ENCODE measurements around the gene ANKIB1. TPM values are rescaled to one million over a fixed set of nuclear protein-coding genes. Genes with fewer than 3 reads are reported as not detected.

The ANKIB1 gene
- total RNA-seq, 1 donor from 2014 or later: 52.1 TPM

- Mint-ChIP-seq H3K4me1 (no peaks in the 10 kb centered on the region), H3K27ac (no peak overlapping the region), H3K27me3 (ENCODE audit: insufficient read depth, low read depth) (no peaks in the 10 kb centered on the region), H3K36me3 (peaks cover 12% of the 10 kb centered on the region), H3K4me3 (no peak overlapping the region), H3K9me3 (no peaks in the 10 kb centered on the region)
- Histone ChIP-seq H3K9ac (no peak overlapping the region), H3K4me3 (no peak overlapping the region), H3K27ac (no peak overlapping the region), H3K4me2 (no peak overlapping the region), H2AFZ (replicated peaks) (no peak overlapping the region), H3K4me1 (peaks cover 7% of the 10 kb centered on the region), H4K20me1 (ENCODE audit: low read depth) (no peaks in the 10 kb centered on the region), H3K36me3 (peaks cover 11% of the 10 kb centered on the region), H3K9me3 (ENCODE audit: low read depth) (no peaks in the 10 kb centered on the region), H3K27me3 (no peaks in the 10 kb centered on the region), H3F3A (ENCODE audit: low read depth) (peaks cover 3% of the 10 kb centered on the region), H3K79me2 (ENCODE audit: low read depth) (no peaks in the 10 kb centered on the region)
- TF ChIP-seq EZH2 (IDR thresholded peaks at IDR 0.05): no peak
- no peak for TF ChIP-seq EZH2phosphoT487 (IDR thresholded peaks at IDR 0.05)
- TF ChIP-seq CTCF (IDR thresholded peaks at IDR 0.05): no peak
- DNase-seq (ENCODE audit: low spot score): no peak
Measured at GRCh38 chr7:92336662-92337340, 91.0 kb downstream of the ANKIB1 start.

DNA sequence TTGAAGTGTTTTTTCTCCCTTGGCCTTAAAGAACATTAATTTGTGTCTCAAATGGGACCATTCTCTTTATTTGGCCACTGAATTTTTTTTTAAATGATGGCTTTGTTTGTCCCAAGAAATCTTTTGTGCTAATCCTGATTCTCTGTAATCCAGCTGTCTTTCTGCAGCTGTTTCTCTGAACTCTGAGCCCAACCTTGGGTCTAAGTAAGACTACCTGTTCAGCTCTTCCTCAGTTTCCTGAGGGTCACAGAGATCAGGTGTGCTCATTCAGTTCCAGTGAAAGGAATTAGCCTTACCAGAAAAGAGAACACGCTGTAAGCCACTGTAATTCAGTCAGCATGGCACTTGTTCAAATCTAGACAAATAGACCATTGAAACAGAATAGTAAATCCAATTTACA, 94.2 kb downstream of the ANKIB1 start:
- no peaks in the 10 kb centered on the region for H3K4me1 Mint-ChIP-seq
- H3K27ac Mint-ChIP-seq: no peak overlapping the region
- no peaks in the 10 kb centered on the region for H3K9me3 ChIP-seq (ENCODE audit: low read depth)
- H3K9me3 Mint-ChIP-seq: no peaks in the 10 kb centered on the region
- H3K4me3 ChIP-seq: no peak overlapping the region
- H3K4me3 Mint-ChIP-seq: no peak overlapping the region
- no peaks in the 10 kb centered on the region for H3K79me2 ChIP-seq (ENCODE audit: low read depth)
- no peaks in the 10 kb centered on the region for H3K27me3 Mint-ChIP-seq (ENCODE audit: insufficient read depth, low read depth)
- H3K4me1 ChIP-seq: peaks cover 7% of the 10 kb centered on the region
- H3K36me3 ChIP-seq: peaks cover 11% of the 10 kb centered on the region
- no peak overlapping the region for H3K9ac ChIP-seq
- H2AFZ ChIP-seq (replicated peaks): no peak overlapping the region
- DNase-seq (ENCODE audit: low spot score): peak; percentile 4
- no peaks in the 10 kb centered on the region for H3K27me3 ChIP-seq
- no peak overlapping the region for H3K4me2 ChIP-seq
- no peaks in the 10 kb centered on the region for H3F3A ChIP-seq (ENCODE audit: low read depth)
- no peaks in the 10 kb centered on the region for H4K20me1 ChIP-seq (ENCODE audit: low read depth)
- peaks cover 8% of the 10 kb centered on the region for H3K36me3 Mint-ChIP-seq
- TF ChIP-seq EZH2phosphoT487 (IDR thresholded peaks at IDR 0.05): no peak
- no peak for TF ChIP-seq CTCF (IDR thresholded peaks at IDR 0.05)
- no peak for TF ChIP-seq EZH2 (IDR thresholded peaks at IDR 0.05)
- H3K27ac ChIP-seq: peak overlapping the region; percentile 44

GRCh38 chr7:92343714-92344113, 97.9 kb downstream of the ANKIB1 start:
- DNase-seq (ENCODE audit: low spot score): no peak
- Histone ChIP-seq H3K36me3 (peaks cover 7% of the 10 kb centered on the region), H2AFZ (replicated peaks) (no peak overlapping the region), H3K9ac (no peak overlapping the region), H3F3A (ENCODE audit: low read depth) (peaks cover 4% of the 10 kb centered on the region), H3K9me3 (ENCODE audit: low read depth) (no peaks in the 10 kb centered on the region), H3K4me1 (peaks cover 8% of the 10 kb centered on the region), H3K4me3 (no peak overlapping the region), H3K27me3 (no peaks in the 10 kb centered on the region), H3K4me2 (no peak overlapping the region), H4K20me1 (ENCODE audit: low read depth) (no peaks in the 10 kb centered on the region), H3K27ac (no peak overlapping the region), H3K79me2 (ENCODE audit: low read depth) (no peaks in the 10 kb centered on the region)
- no peak overlapping the region for H3K27ac Mint-ChIP-seq
- no peaks in the 10 kb centered on the region for H3K27me3 Mint-ChIP-seq (ENCODE audit: insufficient read depth, low read depth)
- TF ChIP-seq EZH2 (IDR thresholded peaks at IDR 0.05) (no peak), EZH2phosphoT487 (IDR thresholded peaks at IDR 0.05) (no peak), CTCF (IDR thresholded peaks at IDR 0.05) (no peak)
- H3K4me1 Mint-ChIP-seq: no peaks in the 10 kb centered on the region
- H3K9me3 Mint-ChIP-seq: no peaks in the 10 kb centered on the region
- H3K4me3 Mint-ChIP-seq: no peak overlapping the region
- peaks cover 5% of the 10 kb centered on the region for H3K36me3 Mint-ChIP-seq

All from neural progenitor cell (in vitro differentiated cells).